Activated T-helper 1 cell treated with anti-CD3 and anti-CD28 coated beads, Interleukin-12 subunit alpha, Interleukin-12 subunit beta, Interleukin-2, Interleukin-4 antibody, amounts not matched to agents 30 ng/mL and 10 ng/mL and 1 ng/mL, durations not matched to agents 14 hours and 24 hours and 36 hours (primary cell): ENCODE results near the gene TSC22D1. TPM values are rescaled to one million over a fixed set of nuclear protein-coding genes. Genes with fewer than 3 reads are reported as not detected.

Experiments used
- DNase-seq: peaks from one replicate; pipeline ENCODE4 v3.0.0; 2021; ENCODE audit warnings: low spot score
- H3K27ac Mint-ChIP-seq: one replicate; pipeline ENCODE4 v1.8.0; 2021; ENCODE audit warnings: mild to moderate bottlenecking, mixed read lengths
- H3K27me3 Mint-ChIP-seq: one replicate; pipeline ENCODE4 v1.8.0; 2022; ENCODE audit warnings: mild to moderate bottlenecking, moderate library complexity, mixed read lengths; ENCODE audit not compliant: insufficient read depth
- H3K36me3 Mint-ChIP-seq: one replicate; pipeline ENCODE4 v1.8.0; 2021; ENCODE audit warnings: low read depth, mixed read lengths
- H3K4me1 Mint-ChIP-seq: one replicate; pipeline ENCODE4 v1.8.0; 2021; ENCODE audit warnings: low read depth, mixed read lengths
- H3K4me3 Mint-ChIP-seq: one replicate; pipeline ENCODE4 v1.8.0; 2021; ENCODE audit warnings: mild to moderate bottlenecking, moderate library complexity, mixed read lengths
- H3K9me3 Mint-ChIP-seq: one replicate; pipeline ENCODE4 v1.8.0; 2021; ENCODE audit warnings: mixed read lengths
- intact Hi-C: fragments of 100-400 bp; cut with micrococcal nuclease; formaldehyde crosslinking; loops from one replicate; pipeline ENCODE4 v1.15.1; 2024
- total RNA-seq: library from RNA; stranded (reverse); gene quantifications from 2 replicates; pipeline ENCODE4 v1.2.3, GENCODE V29; 2022

The TSC22D1 gene
- total RNA-seq, 1 donor from 2014 or later: 6.9 TPM

GRCh38 chr13:44412346-44412935 is 163.7 kb downstream of the TSC22D1 start:
- intact Hi-C loops: no loop called here
- H3K4me1 Mint-ChIP-seq: no peaks in the 10 kb centered on the region
- no peak overlapping the region for H3K27ac Mint-ChIP-seq
- no peak overlapping the region for H3K4me3 Mint-ChIP-seq
- H3K36me3 Mint-ChIP-seq: no peaks in the 10 kb centered on the region
- H3K27me3 Mint-ChIP-seq: no peaks in the 10 kb centered on the region
- no peak for DNase-seq
- no peaks in the 10 kb centered on the region for H3K9me3 Mint-ChIP-seq

DNA sequence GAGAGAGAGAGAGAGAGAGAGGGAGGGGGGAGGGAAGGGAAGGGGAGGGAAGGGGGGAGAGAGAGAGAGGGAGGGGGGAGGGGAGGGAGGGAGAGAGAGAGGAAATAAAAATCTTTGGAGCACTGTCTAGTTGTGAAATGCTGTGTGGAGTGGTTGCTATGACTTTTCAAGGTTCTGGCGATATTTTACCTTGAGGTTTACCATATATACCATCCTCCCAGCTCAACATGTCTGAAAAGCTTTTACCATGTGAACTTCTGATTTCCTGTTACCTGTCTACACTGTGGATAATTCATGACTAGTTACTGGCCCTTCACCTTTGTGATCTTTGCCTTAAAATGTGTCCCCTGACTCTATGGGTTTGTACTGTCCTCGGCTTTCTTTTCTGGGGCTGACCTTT is 164.3 kb downstream of the TSC22D1 start:
- H3K4me1 Mint-ChIP-seq: no peaks in the 10 kb centered on the region
- no peaks in the 10 kb centered on the region for H3K36me3 Mint-ChIP-seq
- intact Hi-C loops: no loop called here

DNA sequence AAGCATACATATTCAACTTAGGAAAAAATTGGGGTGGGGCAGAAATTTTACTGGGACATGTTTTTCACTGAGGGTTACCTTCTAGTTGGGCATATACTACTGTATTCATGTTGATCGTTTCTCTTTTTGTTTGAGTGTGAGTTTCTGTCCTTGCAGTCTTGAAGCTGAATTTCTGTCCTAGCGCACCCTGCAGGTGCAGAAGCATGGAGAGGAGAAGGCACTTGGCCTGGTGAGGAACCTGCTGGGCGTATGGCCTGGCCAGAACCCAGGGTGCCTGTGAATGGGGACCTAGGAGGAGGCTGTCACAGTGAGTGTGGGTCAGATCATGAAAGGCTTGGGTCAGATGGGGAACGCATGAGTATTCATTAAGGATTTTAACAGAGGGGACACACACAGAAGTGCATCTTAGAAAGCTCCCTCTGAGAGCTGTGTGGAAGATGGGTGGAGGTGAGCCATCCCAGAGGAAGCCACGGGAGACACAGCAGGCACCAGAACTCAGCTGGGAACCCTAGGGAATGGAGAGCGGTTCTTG is 165.7 kb downstream of the TSC22D1 start:
- no peak overlapping the region for H3K27ac Mint-ChIP-seq
- intact Hi-C loops: no loop called here
- no peaks in the 10 kb centered on the region for H3K4me1 Mint-ChIP-seq
- peaks cover 7% of the 10 kb centered on the region for H3K27me3 Mint-ChIP-seq
- no peak for DNase-seq
- no peaks in the 10 kb centered on the region for H3K36me3 Mint-ChIP-seq
- H3K9me3 Mint-ChIP-seq: no peaks in the 10 kb centered on the region
- no peak overlapping the region for H3K4me3 Mint-ChIP-seq

More for the DNA sequence above, 164.3 kb downstream of the TSC22D1 start:
- no peak overlapping the region for H3K4me3 Mint-ChIP-seq
- H3K27ac Mint-ChIP-seq: no peak overlapping the region
- H3K27me3 Mint-ChIP-seq: peaks cover 2% of the 10 kb centered on the region
- H3K9me3 Mint-ChIP-seq: no peaks in the 10 kb centered on the region
- no peak for DNase-seq

DNA sequence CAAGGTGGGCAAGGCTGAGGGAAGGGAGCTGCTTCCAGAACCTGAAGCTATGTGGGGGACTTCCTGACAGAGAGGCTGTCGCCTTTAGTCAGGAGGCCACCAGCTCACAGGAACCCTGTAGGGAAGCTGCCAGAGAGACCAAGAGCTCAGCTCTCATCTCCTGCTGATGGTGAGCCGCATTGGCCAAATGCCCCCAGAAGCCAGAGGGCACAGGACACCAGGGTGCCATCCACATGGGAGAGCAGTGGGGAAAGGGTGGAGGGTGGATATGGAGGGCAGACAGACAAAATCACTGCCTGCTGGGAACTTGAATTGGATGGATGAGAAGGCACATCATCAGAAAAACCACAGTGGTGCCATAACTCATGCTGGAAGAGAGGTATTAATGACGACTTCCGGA is 166.5 kb downstream of the TSC22D1 start:
- Mint-ChIP-seq H3K27me3 (peaks cover 8% of the 10 kb centered on the region), H3K27ac (no peak overlapping the region), H3K4me3 (no peak overlapping the region), H3K36me3 (no peaks in the 10 kb centered on the region), H3K9me3 (no peaks in the 10 kb centered on the region), H3K4me1 (no peaks in the 10 kb centered on the region)
- DNase-seq: no peak
- intact Hi-C loops: no loop called here

GRCh38 chr13:44407891-44408290 is 168.2 kb downstream of the TSC22D1 start:
- intact Hi-C loops: no loop called here
- no peak overlapping the region for H3K27ac Mint-ChIP-seq
- H3K9me3 Mint-ChIP-seq: no peaks in the 10 kb centered on the region
- no peak overlapping the region for H3K4me3 Mint-ChIP-seq
- no peaks in the 10 kb centered on the region for H3K36me3 Mint-ChIP-seq
- no peak for DNase-seq
- H3K4me1 Mint-ChIP-seq: no peaks in the 10 kb centered on the region
- H3K27me3 Mint-ChIP-seq: peaks cover 9% of the 10 kb centered on the region

DNA sequence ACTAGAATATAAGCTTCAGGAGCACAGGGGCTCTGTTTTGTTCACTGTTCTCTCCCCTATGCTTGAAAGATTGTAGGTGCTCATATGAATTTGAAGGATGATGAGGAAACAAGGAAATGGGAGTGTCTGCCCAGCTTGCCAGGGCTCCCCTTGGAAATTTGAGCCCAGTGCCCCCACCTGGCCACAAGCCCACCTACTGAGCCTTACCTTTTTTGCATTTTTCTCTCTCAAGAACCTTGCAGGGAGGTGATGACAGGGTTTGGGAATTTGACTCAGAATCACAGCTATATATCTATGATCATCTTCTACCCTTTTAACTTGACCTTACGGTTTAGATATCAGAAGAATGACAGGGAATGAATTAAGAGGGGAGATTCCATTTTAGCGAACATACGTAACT is 168.8 kb downstream of the TSC22D1 start:
- H3K4me1 Mint-ChIP-seq: no peaks in the 10 kb centered on the region
- no peak overlapping the region for H3K4me3 Mint-ChIP-seq
- no peak for DNase-seq
- H3K27me3 Mint-ChIP-seq: peaks cover 9% of the 10 kb centered on the region
- no peak overlapping the region for H3K27ac Mint-ChIP-seq
- no peaks in the 10 kb centered on the region for H3K36me3 Mint-ChIP-seq
- no peaks in the 10 kb centered on the region for H3K9me3 Mint-ChIP-seq
- intact Hi-C loops: no loop called here

- Mint-ChIP-seq H3K4me3 (no peak overlapping the region), H3K9me3 (no peaks in the 10 kb centered on the region), H3K4me1 (no peaks in the 10 kb centered on the region), H3K36me3 (no peaks in the 10 kb centered on the region), H3K27me3 (peaks cover 9% of the 10 kb centered on the region), H3K27ac (no peak overlapping the region)
- DNase-seq: no peak
- intact Hi-C loops: no loop called here
Measured at GRCh38 chr13:44406617-44407016, 169.5 kb downstream of the TSC22D1 start.

DNA sequence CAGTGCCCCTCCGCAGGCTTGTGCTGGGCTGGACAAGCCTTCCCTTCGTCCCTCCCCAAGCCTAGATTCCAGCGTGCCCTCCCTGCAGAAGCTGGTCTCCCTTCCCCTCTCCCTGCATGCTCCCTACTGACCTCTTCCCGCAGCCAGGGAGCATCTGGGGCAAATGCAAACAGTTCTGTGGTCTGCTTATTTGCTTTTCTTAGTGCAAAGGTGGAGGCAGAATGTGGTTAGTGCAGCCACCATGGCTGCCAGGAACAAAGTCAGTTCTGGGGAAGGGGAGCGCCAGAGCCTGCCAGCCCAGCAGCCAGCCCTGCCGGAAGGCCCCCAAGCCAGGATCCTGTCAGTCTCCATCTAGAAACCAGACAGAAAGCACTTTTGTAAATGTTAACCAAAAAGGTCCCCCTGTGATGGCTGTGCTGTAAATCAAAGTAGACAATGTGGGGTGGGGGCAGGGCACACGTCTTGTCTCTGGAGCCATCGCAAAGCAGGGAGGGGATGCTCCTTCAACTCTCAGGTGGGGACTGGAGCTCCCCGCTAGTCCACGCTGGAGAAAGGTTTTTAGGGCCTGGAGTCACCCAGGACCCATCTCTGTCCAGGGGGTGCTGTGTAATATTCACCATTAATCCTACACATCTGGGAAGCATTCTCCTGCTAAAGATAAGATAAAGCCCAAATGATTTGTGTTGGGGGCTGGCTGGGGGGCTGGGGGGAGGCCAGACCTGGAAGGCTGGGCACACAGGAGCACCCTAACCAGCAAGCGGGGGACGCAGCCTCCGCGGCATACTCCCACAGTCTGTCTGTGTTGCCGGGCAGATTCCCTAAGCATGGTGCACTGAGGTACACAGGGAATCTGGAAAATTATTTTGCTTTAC is 171.6 kb downstream of the TSC22D1 start:
- H3K27ac Mint-ChIP-seq: no peak overlapping the region
- H3K9me3 Mint-ChIP-seq: no peaks in the 10 kb centered on the region
- intact Hi-C loops: no loop called here
- peaks cover 9% of the 10 kb centered on the region for H3K27me3 Mint-ChIP-seq
- no peaks in the 10 kb centered on the region for H3K4me1 Mint-ChIP-seq
- H3K36me3 Mint-ChIP-seq: no peaks in the 10 kb centered on the region
- DNase-seq: no peak
- H3K4me3 Mint-ChIP-seq: no peak overlapping the region

GRCh38 chr13:44403461-44404056 is 172.6 kb downstream of the TSC22D1 start:
- intact Hi-C loops: no loop called here
- no peak overlapping the region for H3K4me3 Mint-ChIP-seq
- H3K27me3 Mint-ChIP-seq: peaks cover 9% of the 10 kb centered on the region
- no peak overlapping the region for H3K27ac Mint-ChIP-seq
- no peaks in the 10 kb centered on the region for H3K4me1 Mint-ChIP-seq
- no peaks in the 10 kb centered on the region for H3K9me3 Mint-ChIP-seq
- DNase-seq: no peak
- H3K36me3 Mint-ChIP-seq: no peaks in the 10 kb centered on the region

- no peak overlapping the region for H3K4me3 Mint-ChIP-seq
- H3K9me3 Mint-ChIP-seq: no peaks in the 10 kb centered on the region
- DNase-seq: no peak
- H3K27me3 Mint-ChIP-seq: peaks cover 9% of the 10 kb centered on the region
- H3K27ac Mint-ChIP-seq: no peak overlapping the region
- intact Hi-C loops: no loop called here
- H3K4me1 Mint-ChIP-seq: no peaks in the 10 kb centered on the region
- H3K36me3 Mint-ChIP-seq: no peaks in the 10 kb centered on the region
Measured at GRCh38 chr13:44402899-44403445, 173.2 kb downstream of the TSC22D1 start.

DNA sequence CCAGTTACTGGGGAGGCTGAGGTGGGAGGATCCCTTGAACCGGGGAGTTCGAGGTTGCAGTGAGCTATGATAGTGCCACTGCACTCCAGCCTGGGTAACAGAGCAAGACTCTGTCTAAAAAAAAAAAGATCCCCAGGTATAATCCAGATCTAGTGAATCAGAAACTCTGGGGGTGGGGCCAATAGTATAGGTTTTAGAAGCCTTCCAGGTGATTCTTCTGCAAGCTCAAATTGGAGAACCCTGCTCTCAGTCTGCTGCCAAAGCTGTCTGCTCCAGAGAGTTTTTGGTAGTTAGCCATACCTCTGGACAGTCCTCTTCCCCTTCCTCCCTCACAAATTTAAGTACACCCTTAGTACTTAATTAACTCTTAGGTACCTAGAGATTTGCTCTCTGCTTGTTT is 174.6 kb downstream of the TSC22D1 start:
- Mint-ChIP-seq H3K9me3 (no peaks in the 10 kb centered on the region), H3K4me3 (no peak overlapping the region)

DNA sequence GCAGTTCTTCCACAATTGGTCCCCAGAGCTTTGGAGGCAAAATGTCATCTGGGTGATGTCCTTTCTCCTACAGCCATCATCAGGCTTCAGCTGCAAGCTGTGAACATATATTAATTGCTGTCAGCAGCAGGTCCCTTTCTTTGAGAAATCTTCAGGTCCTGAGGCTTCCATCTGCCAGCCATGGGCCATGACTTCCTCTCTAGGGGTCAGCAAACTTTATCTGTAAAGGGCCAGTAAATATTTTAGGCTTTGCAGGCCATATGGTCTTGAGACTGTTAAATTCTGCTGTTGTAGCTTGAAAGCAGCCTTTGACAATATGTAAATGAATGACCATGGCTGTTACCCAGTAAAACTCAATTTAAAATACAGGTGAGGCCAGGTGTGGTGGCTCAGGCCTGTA is 175.4 kb downstream of the TSC22D1 start:
- H3K27ac Mint-ChIP-seq: no peak overlapping the region
- no peaks in the 10 kb centered on the region for H3K9me3 Mint-ChIP-seq
- intact Hi-C loops: no loop called here
- no peak for DNase-seq
- no peak overlapping the region for H3K4me3 Mint-ChIP-seq
- H3K36me3 Mint-ChIP-seq: no peaks in the 10 kb centered on the region
- peaks cover 4% of the 10 kb centered on the region for H3K27me3 Mint-ChIP-seq
- H3K4me1 Mint-ChIP-seq: no peaks in the 10 kb centered on the region

More for the DNA sequence above, 174.6 kb downstream of the TSC22D1 start:
- Mint-ChIP-seq H3K27me3 (peaks cover 8% of the 10 kb centered on the region), H3K36me3 (no peaks in the 10 kb centered on the region), H3K4me1 (no peaks in the 10 kb centered on the region), H3K27ac (no peak overlapping the region)
- DNase-seq: no peak
- intact Hi-C loops: no loop called here

DNA sequence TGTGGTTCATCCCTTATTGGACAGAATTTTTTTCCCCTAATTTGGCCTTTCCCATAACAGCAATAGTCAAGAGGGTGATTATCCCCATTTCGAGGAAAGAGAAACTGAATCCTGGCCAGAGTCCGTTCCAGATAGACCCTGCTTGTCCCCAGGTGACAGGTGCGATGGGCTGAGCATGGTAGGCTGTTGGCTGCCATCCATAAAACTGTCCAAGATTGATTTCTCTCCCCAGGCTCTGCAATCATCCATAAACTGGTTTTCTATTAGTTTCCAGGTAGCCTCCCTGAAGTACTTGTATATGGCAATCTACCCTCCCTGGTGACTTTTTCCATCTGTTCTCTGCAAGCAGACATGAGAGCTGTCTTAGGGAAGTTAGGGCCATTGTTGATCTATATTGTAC is 177.1 kb downstream of the TSC22D1 start:
- Mint-ChIP-seq H3K9me3 (no peaks in the 10 kb centered on the region), H3K27ac (no peak overlapping the region), H3K27me3 (peaks cover 2% of the 10 kb centered on the region), H3K36me3 (no peaks in the 10 kb centered on the region), H3K4me3 (no peak overlapping the region), H3K4me1 (no peaks in the 10 kb centered on the region)
- no peak for DNase-seq
- intact Hi-C loops: no loop called here
